ENCODE data around the gene ZNF778. TPM values are rescaled to one million over a fixed set of nuclear protein-coding genes. Genes with fewer than 3 reads are reported as not detected.

Gene ZNF778
- total RNA-seq, 2 experiments from 2014 or later, result 4.3 to 6.2 TPM

DNA sequence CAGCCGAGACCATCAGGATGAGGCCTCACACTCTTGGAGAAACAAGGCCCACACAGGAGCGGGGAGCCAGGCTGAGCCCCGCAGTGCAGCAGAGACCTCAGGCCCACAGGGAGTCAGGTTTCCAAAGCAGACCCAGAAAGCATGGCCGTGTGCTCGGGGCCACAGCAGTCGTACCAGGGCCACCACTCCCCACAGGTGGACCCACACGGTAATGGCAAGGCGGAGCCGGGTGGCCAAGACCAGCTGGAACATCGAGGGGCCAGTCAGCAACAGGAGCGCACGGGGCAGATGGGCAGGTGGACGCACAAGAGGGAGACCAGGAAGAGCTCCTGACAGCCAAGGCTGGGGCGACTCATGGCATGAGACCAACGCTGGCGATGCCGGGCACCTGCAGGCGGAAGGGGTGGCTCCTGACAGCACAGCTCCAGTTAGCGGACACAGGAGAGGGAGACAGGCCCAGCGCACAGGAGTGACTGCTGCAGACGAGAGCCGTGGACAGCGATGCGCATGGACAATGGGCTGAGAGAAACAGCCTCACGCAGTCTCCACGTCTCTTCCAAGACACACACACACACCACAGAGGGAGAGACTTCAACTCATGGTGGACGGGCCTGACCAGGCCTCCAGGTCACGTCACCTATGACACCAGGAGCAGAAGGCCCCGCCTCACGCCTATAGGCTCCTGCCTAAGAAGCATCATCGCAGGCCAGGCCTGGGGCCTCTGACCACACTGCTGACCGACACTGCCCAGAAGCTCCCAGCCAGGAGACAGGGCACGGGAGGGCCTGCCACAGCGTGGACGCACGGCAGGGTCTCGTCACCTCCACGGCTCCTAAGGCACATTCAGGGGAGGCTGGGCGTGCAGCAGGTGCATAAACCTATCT is 58.6 kb downstream of the ZNF778 start:
- CTCF ChIA-PET, result no interaction called here
- intact Hi-C loops (cut with micrococcal nuclease), result no loop called here
- H3K4me3 Mint-ChIP-seq, result no peak overlapping the region
- POLR2A ChIA-PET, result no interaction called here
- peaks cover 41% of the 10 kb centered on the region for H3K36me3 Mint-ChIP-seq (ENCODE audit: low read depth)
- TF ChIP-seq, protein P1, sequence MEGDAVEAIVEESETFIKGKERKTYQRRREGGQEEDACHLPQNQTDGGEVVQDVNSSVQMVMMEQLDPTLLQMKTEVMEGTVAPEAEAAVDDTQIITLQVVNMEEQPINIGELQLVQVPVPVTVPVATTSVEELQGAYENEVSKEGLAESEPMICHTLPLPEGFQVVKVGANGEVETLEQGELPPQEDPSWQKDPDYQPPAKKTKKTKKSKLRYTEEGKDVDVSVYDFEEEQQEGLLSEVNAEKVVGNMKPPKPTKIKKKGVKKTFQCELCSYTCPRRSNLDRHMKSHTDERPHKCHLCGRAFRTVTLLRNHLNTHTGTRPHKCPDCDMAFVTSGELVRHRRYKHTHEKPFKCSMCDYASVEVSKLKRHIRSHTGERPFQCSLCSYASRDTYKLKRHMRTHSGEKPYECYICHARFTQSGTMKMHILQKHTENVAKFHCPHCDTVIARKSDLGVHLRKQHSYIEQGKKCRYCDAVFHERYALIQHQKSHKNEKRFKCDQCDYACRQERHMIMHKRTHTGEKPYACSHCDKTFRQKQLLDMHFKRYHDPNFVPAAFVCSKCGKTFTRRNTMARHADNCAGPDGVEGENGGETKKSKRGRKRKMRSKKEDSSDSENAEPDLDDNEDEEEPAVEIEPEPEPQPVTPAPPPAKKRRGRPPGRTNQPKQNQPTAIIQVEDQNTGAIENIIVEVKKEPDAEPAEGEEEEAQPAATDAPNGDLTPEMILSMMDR (IDR thresholded peaks at IDR 0.05), result no peak
- H3K27me3 Mint-ChIP-seq, result no peaks in the 10 kb centered on the region
- H3K27ac Mint-ChIP-seq, result no peak overlapping the region
- H3K9me3 Mint-ChIP-seq, result no peaks in the 10 kb centered on the region
- H3K4me1 Mint-ChIP-seq (ENCODE audit: low read depth), result no peaks in the 10 kb centered on the region
- no peak for DNase-seq
- ATAC-seq, result no peak

DNA sequence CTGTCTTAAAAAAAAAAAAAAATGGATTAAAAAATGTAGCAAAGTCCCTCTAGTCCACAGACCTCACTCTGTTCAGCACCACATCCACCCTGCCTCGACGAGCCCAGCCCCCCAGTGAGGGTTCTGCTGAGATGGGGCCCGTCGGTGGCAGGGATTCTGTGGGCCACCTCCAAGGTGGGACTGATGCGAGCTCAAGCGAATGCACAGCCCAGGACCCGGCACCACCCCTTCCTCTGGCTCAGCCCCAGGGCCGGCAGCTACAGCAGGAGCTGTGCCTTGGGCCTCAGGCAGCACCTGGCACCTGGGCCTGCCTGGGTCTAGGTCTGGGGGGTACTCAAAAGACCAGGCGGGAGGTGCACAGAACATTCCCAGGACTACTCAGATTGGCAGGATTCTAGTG is 59.5 kb downstream of the ZNF778 start:
- DNase-seq (no peak), ATAC-seq (no peak)
- TF ChIP-seq, protein P1 (IDR thresholded peaks at IDR 0.05), result no peak
- Mint-ChIP-seq H3K9me3 (no peaks in the 10 kb centered on the region), H3K27ac (peak overlapping the region; percentile 13), H3K36me3 (ENCODE audit: low read depth) (peaks cover 33% of the 10 kb centered on the region), H3K4me3 (no peak overlapping the region), H3K27me3 (no peaks in the 10 kb centered on the region), H3K4me1 (ENCODE audit: low read depth) (no peaks in the 10 kb centered on the region)
- intact Hi-C loops (cut with micrococcal nuclease), result no loop called here
- ChIA-PET CTCF (no interaction called here), POLR2A (no interaction called here)

DNA sequence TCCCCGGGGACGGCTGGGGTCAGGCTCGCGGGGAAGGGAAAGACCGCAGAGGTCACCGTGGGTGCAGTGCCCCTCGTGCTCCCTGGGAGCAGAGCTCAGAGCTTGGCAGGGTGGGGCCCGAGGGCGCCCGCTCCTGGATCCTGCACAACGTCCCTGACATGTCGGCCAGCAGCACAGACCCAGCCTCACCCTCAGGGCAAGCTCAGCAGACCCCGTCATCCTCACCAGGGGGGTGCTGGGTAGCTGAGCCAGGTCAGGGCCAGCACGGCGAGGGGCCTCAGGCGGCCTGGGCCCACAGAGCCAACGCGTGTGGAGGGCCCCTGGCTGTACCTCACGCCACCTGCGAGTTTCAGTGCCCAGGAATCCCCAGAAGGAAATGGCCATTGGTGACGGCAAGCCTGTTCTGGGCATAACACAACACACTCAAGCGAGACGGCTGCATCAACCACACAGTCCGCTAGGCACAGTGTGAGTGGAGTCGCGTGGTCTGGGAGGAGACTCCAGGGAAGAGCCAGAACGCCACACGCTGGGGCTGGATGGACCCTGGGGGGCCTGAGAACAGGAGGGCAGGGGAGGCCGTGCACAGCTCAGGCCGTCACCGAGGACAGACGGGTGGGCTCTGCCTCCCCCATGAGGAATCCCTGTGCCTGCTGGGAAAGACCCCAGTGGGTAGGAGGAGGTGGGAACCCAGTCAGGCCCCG is 60.3 kb downstream of the ZNF778 start:
- intact Hi-C loops (cut with micrococcal nuclease), result no loop called here

DNA sequence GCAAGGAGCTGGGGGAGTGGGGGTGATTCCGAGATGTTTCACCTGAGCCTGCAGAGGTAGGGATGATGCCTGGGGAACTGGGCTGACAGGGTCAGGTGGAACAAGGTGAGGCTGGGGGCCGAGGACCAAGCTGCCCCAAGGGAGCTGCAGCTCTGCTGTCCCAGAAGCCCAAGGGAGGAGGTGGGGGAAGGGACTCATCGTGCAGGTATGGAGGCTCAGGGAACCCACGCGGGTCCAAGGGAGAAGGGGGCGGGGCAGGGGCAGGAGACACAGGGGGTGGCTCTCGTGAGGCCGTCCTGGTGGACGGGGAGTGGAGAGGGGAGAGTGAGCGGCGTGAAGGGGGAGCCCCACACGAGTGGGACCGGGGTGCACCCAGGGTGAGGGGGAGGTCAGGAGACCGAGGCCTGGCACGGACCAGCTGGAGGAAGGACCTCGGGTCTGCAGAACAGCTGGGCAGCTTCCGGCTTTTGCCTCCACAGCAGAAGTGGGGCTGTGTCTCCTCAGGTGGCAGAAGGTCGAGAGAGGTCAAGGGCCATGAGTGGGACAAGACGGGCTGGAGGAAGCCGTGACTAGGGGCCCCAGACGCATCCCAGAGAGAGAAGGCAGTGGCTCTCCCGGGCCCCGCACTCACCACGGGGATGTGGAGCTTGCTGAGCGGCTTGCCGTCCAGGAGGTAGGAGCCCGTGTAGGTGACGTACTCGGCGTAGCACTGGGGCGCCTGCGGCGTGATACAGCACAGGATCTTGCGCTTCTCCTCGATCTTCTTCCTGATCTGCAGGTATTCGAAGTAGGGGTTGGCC is 61.1 kb downstream of the ZNF778 start:
- ATAC-seq, result peak; percentile 8
- intact Hi-C loops (cut with micrococcal nuclease), result no loop called here
- DNase-seq, result no peak
- ChIA-PET POLR2A (no interaction called here), CTCF (no interaction called here)
- TF ChIP-seq, protein P1 (IDR thresholded peaks at IDR 0.05), result no peak
- Mint-ChIP-seq H3K9me3 (no peaks in the 10 kb centered on the region), H3K4me1 (ENCODE audit: low read depth) (no peaks in the 10 kb centered on the region), H3K36me3 (ENCODE audit: low read depth) (peaks cover 22% of the 10 kb centered on the region), H3K4me3 (no peak overlapping the region), H3K27me3 (no peaks in the 10 kb centered on the region), H3K27ac (no peak overlapping the region)

More for the DNA sequence above, 60.3 kb downstream of the ZNF778 start:
- ChIA-PET POLR2A (no interaction called here), CTCF (no interaction called here)
- ATAC-seq, result no peak
- TF ChIP-seq, protein P1 (IDR thresholded peaks at IDR 0.05), result no peak
- Mint-ChIP-seq H3K4me1 (ENCODE audit: low read depth) (no peaks in the 10 kb centered on the region), H3K27me3 (no peaks in the 10 kb centered on the region), H3K36me3 (ENCODE audit: low read depth) (peaks cover 27% of the 10 kb centered on the region), H3K9me3 (no peaks in the 10 kb centered on the region), H3K4me3 (no peak overlapping the region), H3K27ac (no peak overlapping the region)
- DNase-seq, result no peak

All from activated CD8-positive, alpha-beta T cell treated with anti-CD3 and anti-CD28 coated beads for 36 hours (primary cell).